DND-41 (cell line): Measurements from ENCODE around the gene ACBD6.

Source experiments
- EZH2 ChIP-seq: IDR thresholded peaks from 3 replicates; pipeline ENCODE4 v1.6.1; 2012; ENCODE audit warnings: borderline replicate concordance, low read depth, mild to moderate bottlenecking, moderate library complexity, low read length, inconsistent platforms; ENCODE audit not compliant: severe bottlenecking
- TF ChIP-seq, protein P1 (sequence below): IDR thresholded peaks from 2 replicates; pipeline ENCODE4 v1.5.1; 2012; ENCODE audit warnings: borderline replicate concordance, low read length, moderate library complexity, mild to moderate bottlenecking; ENCODE audit not compliant: poor library complexity, severe bottlenecking; ENCODE audit errors: extremely low read depth

DNA sequence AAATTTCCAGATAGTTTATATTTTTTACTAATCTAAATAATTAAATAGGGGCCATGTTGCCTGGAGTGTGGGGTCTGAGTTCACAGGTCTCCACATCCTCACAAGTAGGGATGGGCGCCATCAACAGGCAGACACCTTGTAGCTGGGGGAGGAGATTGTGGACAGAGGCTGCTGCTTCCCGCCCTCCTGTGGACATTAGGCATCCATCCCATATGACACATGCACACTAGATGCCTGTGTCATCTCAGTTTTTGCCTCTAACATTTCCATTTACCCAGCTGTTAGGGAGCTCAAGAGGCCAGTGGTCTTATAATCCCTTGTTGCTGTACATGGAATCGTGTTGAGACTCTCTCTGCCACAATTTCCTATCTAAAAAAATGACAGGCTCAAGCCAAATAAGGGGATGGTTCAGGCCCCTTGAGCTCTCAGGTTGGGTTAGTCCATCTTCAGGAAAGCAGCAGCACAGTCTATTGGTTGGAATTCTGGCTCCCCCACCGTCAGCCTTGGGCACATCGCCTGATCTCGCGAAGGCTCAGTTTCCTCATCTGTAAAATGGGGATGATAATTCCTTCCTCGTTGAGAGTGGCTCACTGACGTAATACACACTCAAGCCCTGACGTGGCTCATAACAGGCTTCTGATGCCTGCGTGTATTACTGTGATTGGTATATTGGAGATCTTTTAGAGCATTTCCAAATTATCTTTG, 258.7 kb downstream of the ACBD6 start:
- TF ChIP-seq, protein P1, sequence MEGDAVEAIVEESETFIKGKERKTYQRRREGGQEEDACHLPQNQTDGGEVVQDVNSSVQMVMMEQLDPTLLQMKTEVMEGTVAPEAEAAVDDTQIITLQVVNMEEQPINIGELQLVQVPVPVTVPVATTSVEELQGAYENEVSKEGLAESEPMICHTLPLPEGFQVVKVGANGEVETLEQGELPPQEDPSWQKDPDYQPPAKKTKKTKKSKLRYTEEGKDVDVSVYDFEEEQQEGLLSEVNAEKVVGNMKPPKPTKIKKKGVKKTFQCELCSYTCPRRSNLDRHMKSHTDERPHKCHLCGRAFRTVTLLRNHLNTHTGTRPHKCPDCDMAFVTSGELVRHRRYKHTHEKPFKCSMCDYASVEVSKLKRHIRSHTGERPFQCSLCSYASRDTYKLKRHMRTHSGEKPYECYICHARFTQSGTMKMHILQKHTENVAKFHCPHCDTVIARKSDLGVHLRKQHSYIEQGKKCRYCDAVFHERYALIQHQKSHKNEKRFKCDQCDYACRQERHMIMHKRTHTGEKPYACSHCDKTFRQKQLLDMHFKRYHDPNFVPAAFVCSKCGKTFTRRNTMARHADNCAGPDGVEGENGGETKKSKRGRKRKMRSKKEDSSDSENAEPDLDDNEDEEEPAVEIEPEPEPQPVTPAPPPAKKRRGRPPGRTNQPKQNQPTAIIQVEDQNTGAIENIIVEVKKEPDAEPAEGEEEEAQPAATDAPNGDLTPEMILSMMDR = no peak
- TF ChIP-seq EZH2 = no peak
